ENCODE measurements around the gene PRKCQ. TPM values are rescaled to one million over a fixed set of nuclear protein-coding genes. Genes with fewer than 3 reads are reported as not detected.

Gene PRKCQ
- total and polyA plus RNA-seq, 3 donors from 2014 or later = 2.5 to 3.0 (median 2.9) TPM

- Histone ChIP-seq H3K36me3 (ENCODE audit: low read depth, missing control alignments) (no peaks in the 10 kb centered on the region), H3K27ac (no peak overlapping the region), H3K4me1 (no peaks in the 10 kb centered on the region), H3K4me3 (no peak overlapping the region), H3K9me3 (no peaks in the 10 kb centered on the region), H3K27me3 (no peaks in the 10 kb centered on the region)
- WGBS, 2 donors = 74 to 80% methylated on average over 3 of the region's 3 CpGs
- TF ChIP-seq POLR2A (IDR thresholded peaks at IDR 0.05) (no peak), CTCF (IDR thresholded peaks at IDR 0.05) (no peak)
- DNase-seq = no peak
- intact Hi-C loops (cut with DNase I; ENCODE audit: low total_unique reads) = no loop called here
Observed at GRCh38 chr10:6536102-6536501, 44.0 kb downstream of the PRKCQ start.

GRCh38 chr10:6535156-6535764 lies 44.8 kb downstream of the PRKCQ start:
- H3K27ac ChIP-seq = no peak overlapping the region
- no peaks in the 10 kb centered on the region for H3K4me1 ChIP-seq
- no peak for DNase-seq
- 92 to 93% methylated on average over 11 of the region's 11 CpGs for WGBS, 2 donors
- no peak overlapping the region for H3K4me3 ChIP-seq
- intact Hi-C loops (cut with DNase I; ENCODE audit: low total_unique reads) = no loop called here
- no peaks in the 10 kb centered on the region for H3K27me3 ChIP-seq
- no peaks in the 10 kb centered on the region for H3K36me3 ChIP-seq (ENCODE audit: low read depth, missing control alignments)
- no peaks in the 10 kb centered on the region for H3K9me3 ChIP-seq
- TF ChIP-seq POLR2A (IDR thresholded peaks at IDR 0.05) (no peak), CTCF (IDR thresholded peaks at IDR 0.05) (no peak)

GRCh38 chr10:6532321-6532720 lies 47.8 kb downstream of the PRKCQ start:
- Histone ChIP-seq H3K4me1 (no peaks in the 10 kb centered on the region), H3K27me3 (no peaks in the 10 kb centered on the region), H3K27ac (no peak overlapping the region), H3K9me3 (no peaks in the 10 kb centered on the region), H3K36me3 (ENCODE audit: low read depth, missing control alignments) (no peaks in the 10 kb centered on the region), H3K4me3 (no peak overlapping the region)
- intact Hi-C loops (cut with DNase I; ENCODE audit: low total_unique reads) = no loop called here
- TF ChIP-seq POLR2A (IDR thresholded peaks at IDR 0.05) = no peak
- no peak for TF ChIP-seq CTCF (IDR thresholded peaks at IDR 0.05)
- 89 to 91% methylated on average over 5 of the region's 5 CpGs for WGBS, 2 donors
- no peak for DNase-seq

- no peaks in the 10 kb centered on the region for H3K9me3 ChIP-seq
- no peak for DNase-seq
- intact Hi-C loops (cut with DNase I; ENCODE audit: low total_unique reads) = no loop called here
Observed at GRCh38 chr10:6530966-6531365, 49.1 kb downstream of the PRKCQ start.

More at GRCh38 chr10:6530966-6531365, 49.1 kb downstream of the PRKCQ start:
- Histone ChIP-seq H3K36me3 (ENCODE audit: low read depth, missing control alignments) (no peaks in the 10 kb centered on the region), H3K27ac (no peak overlapping the region), H3K27me3 (no peaks in the 10 kb centered on the region), H3K4me3 (no peak overlapping the region), H3K4me1 (no peaks in the 10 kb centered on the region)
- 48 to 63% methylated on average over 4 of the region's 4 CpGs for WGBS, 2 donors
- TF ChIP-seq POLR2A (IDR thresholded peaks at IDR 0.05) (no peak), CTCF (IDR thresholded peaks at IDR 0.05) (no peak)

All from testis (tissue), 3 donors.